Raji (cell line): ENCODE measurements around the gene ECHS1.
A peak's percentile ranks its signal among the peaks of the same experiment; 100 is the strongest.

Experiments
- POLR2A ChIP-seq: IDR thresholded peaks from 2 replicates; pipeline ENCODE4 v1.6.1; 2011; ENCODE audit warnings: low read depth, low read length, control low read depth; ENCODE audit not compliant: insufficient read depth

ECHS1 gene

DNA sequence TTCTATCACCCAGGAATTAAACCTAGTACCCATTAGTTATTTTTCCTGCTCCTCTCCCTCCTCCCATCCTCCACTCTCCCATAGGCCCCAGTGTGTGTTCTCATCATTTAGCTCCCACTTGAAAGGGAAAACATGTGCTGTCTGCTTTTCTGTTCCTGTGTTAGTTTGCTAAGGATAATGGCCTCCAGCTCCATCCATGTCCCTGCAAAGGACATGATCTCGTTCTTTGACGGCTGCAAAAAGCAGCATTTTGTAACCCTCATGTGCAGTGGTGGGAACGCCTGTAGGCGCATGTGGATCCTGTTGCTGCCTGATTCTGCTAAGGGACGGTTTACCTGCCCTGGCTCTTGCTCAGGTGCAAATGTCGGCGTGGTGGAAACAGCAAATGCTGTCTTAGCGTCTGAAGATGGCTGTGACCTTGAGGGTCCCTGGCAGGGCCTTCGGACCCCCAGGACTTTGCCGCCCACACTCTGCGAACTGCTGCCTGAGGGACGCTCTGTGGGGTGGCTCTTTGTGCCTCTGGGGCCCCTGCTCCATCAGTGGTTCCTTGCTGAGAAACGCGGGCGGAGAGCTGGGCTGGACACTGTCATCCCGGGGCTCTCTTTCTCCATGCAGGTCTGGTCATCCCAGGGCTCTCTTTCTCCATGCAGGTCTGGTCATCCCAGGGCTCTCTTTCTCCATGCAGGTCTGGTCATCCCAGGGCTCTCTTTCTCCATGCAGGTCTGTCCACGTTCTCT, 15.2 kb upstream of the ECHS1 start:
- peak; percentile 25; the same call in 1 of the 2 replicates for TF ChIP-seq POLR2A

DNA sequence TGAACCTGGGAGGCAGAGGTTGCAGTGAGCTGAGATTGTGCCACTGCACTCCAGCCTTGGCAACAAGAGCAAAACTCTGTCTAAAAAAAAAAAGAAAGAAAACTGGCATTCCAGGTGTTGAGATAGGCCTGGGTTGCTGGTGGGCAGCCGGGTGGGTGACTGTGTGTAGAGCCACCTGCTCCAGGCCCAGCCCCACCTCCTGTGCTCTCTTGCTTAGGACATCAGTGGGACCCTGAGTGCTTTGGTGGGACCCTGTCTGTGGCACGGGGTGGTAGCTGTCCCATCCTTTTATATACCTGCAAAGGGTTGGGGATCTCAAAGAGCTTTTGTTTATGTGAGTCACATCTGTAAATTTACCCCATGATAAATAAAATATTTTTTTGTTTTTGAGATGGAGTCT, 12.1 kb upstream of the ECHS1 start:
- TF ChIP-seq POLR2A: no peak

DNA sequence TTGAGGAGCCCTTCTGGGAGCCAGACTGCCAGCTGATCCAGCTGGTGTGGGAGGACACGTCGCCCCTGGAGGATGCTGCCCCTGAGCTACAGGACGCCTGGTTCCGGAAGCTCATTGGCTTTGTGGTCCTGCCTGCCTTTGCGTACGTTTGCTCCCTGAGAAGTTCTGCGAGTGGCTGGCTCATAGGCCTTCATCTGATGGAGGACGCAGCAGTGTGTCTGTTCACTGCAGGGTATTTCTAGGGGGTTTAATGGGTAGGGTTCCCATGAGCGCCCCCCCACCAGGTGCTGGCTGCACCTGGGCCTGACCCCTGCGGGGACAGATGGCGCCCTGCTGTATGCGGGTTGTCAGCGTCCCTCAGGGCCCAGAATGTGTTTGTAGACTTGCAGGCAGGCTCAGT, 10.9 kb upstream of the ECHS1 start:
- TF ChIP-seq POLR2A: no peak

DNA sequence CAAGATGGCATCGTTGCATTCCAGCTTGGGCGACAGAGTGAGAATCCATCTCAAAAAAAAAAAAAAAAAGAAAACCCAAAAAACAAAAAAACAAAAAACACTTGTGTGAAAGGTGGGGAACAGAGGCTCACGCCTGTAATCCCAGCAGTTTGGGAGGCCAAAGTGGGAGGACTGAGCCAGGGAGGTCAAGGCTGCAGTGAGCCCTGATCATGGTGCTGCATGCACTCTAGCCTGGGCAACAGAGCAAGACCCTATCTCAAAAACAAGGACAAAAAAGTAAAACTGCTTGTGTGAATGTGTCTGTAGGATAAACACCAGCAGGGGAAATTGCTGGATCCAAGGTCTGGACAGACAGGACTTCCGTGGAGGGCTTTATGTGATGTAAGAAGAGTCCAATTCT, 10.4 kb upstream of the ECHS1 start:
- TF ChIP-seq POLR2A: no peak

DNA sequence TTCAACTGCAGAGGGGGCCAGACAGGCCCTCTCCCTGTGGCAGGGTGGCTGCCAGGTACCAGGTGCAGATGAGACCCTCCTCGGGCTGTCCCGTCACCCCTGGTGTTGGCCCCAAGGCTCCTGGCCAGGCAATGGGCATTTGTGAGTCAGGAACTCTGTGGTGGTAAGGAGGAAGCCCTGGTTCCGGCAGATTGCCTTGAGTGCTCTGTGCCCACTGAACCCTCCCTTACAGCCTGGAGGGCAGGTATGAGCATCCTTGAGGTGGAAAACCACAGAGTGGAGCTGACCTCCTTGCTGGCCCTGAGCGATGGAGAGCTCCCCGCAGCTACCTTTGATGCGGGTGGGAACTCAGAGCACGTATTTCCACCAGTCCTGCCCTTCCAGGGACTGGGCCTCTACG, 7.9 kb upstream of the ECHS1 start:
- no peak for TF ChIP-seq POLR2A

DNA sequence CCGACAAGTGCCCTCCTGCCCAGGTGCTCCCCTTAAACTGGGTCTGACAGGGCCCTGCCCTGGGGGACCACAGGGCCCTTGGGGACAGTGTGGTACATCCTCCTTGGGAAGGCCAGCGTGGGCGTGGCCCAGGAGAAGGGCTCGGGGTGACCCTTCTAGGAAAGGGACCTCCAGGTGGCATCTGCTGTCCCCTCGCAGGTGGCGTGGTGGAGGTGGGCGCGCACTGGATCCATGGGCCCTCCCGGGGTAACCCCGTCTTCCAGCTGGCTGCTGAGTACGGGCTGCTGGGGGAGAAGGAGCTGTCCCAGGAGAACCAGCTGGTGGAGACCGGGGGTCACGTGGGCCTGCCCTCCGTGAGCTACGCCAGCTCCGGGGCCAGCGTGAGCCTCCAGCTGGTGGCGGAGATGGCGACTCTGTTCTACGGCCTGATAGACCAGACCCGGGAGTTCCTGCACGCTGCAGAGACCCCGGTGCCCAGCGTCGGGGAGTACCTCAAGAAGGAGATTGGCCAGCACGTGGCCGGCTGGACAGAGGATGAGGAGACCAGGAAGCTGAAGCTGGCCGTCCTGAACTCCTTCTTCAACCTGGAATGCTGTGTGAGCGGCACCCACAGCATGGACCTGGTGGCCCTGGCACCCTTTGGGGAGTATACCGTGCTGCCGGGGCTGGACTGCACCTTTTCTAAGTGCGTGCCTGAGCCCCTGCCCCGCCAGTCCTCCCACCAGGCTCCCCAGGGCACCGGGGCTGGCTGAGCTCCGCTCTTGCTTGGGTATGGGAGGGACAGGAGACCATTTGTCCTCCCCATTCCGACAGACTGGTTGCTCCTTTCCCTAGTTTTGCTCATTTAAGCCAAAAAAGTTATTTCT, 6.9 kb upstream of the ECHS1 start:
- TF ChIP-seq POLR2A: no peak

DNA sequence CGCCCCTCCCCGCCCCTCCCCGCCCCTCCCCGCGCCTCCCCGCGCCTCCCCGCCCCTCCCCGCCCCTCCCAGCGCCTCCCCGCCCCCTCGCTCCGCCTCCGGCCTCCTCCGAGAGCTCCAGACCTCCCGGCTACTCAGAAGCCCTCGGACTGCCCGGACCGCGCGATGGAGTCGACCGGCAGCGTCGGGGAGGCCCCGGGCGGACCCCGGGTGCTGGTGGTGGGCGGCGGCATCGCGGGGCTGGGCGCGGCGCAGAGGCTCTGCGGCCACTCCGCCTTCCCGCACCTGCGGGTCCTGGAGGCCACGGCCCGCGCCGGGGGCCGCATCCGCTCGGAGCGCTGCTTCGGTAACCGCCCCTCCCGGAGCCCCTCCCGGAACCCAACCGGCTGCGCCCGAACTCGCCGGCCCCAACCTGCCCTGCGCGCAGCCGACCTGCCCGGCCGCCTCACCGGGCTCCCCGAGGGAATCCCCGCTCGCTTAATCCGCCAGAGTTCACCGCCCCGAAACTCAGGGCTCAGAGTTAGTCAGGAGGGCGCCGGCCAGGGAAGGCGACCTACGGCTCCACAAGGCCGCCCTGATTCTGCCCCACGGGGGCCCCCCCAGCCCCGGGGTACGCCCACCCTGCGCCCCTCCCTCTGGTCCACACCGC, 6.1 kb upstream of the ECHS1 start, which contains the start of gene PAOX:
PAOX (plus strand) TSS at position 111 of the 649 bp plus-strand sequence; CDS start at position 166, 55 bp downstream.
- TF ChIP-seq POLR2A: no peak

DNA sequence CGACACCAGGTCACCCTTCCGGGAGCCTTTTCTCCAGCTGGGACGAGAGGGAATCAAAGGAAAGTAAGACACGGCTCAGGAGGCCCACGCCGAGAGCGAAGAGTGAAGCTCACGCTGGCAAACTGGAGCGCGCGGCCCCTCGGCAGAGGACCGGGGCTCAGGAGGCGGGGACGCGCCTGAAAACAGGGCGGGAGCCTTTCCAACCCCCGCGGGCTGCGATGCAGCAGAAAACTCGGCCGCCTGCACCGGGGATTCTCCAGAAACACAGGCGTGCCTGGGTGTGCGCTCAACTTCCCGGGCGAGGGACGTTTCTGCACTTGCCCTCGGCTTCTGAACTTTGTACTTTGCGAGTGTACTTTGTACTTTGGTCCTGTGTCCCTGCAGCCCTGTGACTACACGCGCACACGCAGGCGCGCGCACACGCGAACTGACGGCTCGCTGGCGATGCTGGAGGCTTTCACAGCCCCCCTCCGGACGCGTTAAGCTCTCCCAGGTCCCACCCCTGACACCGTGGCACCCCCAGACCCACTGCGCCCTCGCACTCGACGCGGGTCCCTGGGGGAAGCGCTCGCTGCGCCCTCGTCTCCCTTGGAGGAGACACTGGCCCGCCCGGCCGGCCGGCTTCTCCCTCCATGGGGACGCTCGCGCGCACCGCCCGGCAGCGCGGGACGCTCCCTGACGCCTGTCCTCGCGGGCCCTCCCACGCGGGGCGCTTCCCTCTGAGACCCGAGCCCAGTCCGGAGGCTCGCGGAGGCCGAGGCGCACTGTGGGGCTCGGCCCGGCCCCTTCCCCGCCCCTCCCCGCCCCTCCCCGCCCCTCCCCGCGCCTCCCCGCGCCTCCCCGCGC, 5.3 kb upstream of the ECHS1 start:
- TF ChIP-seq POLR2A: no peak

DNA sequence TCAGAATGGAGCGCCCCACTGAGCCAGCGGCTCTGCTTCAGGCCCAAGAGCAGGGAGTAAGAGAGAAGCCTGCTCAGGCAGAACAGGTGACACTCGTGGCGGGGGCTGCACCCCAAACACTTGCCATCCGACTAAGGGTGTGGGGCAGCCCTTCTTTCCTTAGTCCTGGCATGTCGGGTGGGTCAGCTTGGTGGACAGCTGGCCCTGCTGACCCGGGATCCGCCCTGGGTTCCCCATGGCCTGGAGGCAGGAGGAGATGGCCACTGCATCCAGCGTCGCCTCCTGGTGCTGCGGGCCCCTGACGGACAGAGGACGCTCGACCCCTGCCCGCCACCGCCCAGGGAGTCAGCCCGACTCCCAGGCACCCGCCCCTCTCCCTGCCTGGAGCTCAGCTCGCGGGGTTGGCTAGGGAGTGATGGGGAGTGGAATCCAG, 4.7 kb upstream of the ECHS1 start:
- TF ChIP-seq POLR2A: no peak

DNA sequence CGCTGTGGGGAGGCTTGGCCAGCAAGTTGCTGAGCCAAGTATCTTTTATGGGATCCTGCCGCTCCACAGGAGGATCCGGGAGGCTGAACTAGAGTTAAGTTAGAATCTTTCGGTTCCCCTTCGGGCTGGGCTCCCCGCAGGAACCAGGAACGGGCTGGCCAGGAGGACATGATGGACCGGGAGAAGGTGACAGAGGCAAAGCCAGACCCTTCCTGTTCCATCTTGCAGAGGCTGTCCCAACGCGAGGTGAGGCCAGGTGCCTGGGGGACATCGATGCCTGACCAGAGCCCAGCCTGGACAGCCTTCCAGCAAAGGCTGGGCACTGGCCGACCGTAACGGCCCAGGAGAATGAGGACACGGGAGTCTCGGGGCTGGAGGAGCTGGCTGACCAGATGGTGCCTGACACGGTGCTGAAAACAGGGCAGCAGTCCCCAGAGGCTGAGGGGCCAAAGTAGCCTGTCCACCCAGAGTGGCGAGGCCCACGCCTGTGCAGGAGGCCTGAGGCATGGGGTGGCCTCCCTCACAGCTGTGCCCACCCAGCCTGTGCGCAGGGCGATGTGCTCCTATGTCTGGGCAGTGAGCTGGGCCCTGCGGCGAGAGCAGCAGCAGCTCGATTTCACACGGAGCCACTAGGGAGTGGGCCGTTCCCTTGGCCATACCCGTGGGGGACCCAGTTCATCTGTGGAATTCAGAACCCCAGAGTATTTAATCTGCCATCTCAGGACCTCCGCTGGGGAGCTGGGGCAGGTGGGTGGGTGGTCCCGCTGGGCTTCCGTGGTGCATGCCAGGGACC, 4.1 kb upstream of the ECHS1 start:
- no peak for TF ChIP-seq POLR2A

DNA sequence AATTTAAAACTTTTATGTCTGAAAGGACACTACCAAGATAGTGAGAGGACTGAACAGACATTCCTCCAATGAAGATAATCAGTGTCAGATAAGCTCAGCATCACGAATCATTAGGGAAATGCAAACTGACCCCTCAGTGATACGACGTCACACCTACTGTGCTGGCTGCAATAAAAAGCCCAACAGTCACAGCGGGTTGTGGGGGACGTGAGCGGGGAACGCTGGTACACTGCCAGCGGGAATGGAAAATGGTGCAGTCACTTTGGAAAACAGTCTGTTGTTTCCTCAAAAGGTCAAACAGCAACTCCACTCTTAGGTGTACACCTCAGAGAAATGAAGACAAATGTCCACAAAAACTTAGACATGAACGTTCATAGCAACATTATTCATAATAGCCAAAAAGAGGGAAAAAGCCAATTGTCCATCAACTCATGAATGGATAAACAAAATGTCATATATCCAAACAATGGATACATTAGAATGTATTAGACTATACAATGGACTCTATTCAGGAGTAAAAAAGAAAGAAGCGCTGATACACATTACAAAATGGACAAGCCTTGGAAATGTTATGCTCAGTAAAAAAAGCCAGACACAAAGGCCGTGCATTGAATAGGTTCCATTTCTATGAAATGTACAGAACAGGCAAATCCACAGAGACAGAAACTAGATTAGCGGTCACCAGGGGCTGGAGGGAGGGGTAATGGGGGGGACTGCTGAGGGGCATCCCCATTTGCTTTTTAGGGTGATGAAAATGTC, 2.4 kb upstream of the ECHS1 start:
- no peak for TF ChIP-seq POLR2A

DNA sequence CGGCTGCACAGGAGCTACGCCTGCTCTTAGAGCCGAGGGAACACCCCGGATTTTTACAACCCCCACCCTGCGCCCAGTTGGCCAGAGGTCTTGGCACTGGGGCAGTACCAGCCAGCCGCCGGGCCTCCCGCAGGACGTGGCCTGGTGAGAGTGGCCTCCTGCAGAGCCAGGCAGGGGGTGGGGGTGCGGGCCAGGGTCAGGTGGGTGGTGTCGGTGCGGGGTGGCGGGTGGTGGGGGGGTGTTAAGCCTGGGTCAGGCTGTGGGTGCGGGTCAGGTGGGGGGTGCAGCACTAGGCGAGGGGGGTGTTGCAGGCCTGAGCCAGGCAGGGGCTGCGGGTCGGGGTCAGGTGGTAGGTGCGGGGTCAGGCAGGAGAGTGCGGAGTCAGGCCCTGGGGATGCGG, 647 bp downstream of the ECHS1 start:
- TF ChIP-seq POLR2A: no peak
